ENCODE results near the gene CNNM3. TPM values are rescaled to one million over a fixed set of nuclear protein-coding genes. Genes with fewer than 3 reads are reported as not detected.
A peak's percentile ranks its signal among the peaks of the same experiment; 100 is the strongest.
"Not testable (repeated sequence)": the region's sequence is repeated elsewhere in the genome, so short reads cannot be mapped to it uniquely, and the experiment has no call there.

The CNNM3 gene
- total RNA-seq, 1 donor from 2014 or later: 29.0 TPM

GRCh38 chr2:96801786-96802595, 14.1 kb upstream of the CNNM3 start:
- ATAC-seq (peak; percentile 45 to 64), DNase-seq (peak; percentile 73)
- no peak overlapping the region for H3K4me3 ChIP-seq
- TF ChIP-seq CTCF (IDR thresholded peaks at IDR 0.05): no peak
- no peak overlapping the region for H3K27ac ChIP-seq
- H3K4me1 ChIP-seq: peaks cover 16% of the 10 kb centered on the region
- peaks cover 38% of the 10 kb centered on the region for H3K36me3 ChIP-seq
- intact Hi-C loops (cut with DNase I): no loop called here
- no peaks in the 10 kb centered on the region for H3K27me3 ChIP-seq (ENCODE audit: low read depth)
- H3K9me3 ChIP-seq: no peaks in the 10 kb centered on the region

- Histone ChIP-seq H3K36me3 (peaks cover 31% of the 10 kb centered on the region), H3K4me1 (peaks cover 16% of the 10 kb centered on the region), H3K27me3 (ENCODE audit: low read depth) (no peaks in the 10 kb centered on the region), H3K4me3 (no peak overlapping the region), H3K9me3 (no peaks in the 10 kb centered on the region), H3K27ac (no peak overlapping the region)
- no peak for ATAC-seq
- intact Hi-C loops (cut with DNase I): no loop called here
- DNase-seq: peak; percentile 33
- no peak for TF ChIP-seq CTCF (IDR thresholded peaks at IDR 0.05)
Measured at GRCh38 chr2:96802721-96803120, 13.3 kb upstream of the CNNM3 start.

- ATAC-seq: no peak
- peaks cover 23% of the 10 kb centered on the region for H3K36me3 ChIP-seq
- intact Hi-C loops (cut with DNase I): no loop called here
- no peak for TF ChIP-seq CTCF (IDR thresholded peaks at IDR 0.05)
- peaks cover 16% of the 10 kb centered on the region for H3K4me1 ChIP-seq
- H3K4me3 ChIP-seq: no peak overlapping the region
- DNase-seq: no peak
- no peaks in the 10 kb centered on the region for H3K27me3 ChIP-seq (ENCODE audit: low read depth)
- no peak overlapping the region for H3K27ac ChIP-seq
- H3K9me3 ChIP-seq: no peaks in the 10 kb centered on the region
Measured at GRCh38 chr2:96804986-96805385, 11.1 kb upstream of the CNNM3 start.

- DNase-seq; H3K27ac ChIP-seq; ATAC-seq; intact Hi-C loops (cut with DNase I); H3K4me3 ChIP-seq; H3K27me3 ChIP-seq (ENCODE audit: low read depth); H3K9me3 ChIP-seq: not testable (repeated sequence)
- Histone ChIP-seq H3K36me3 (peaks cover 27% of the 10 kb centered on the region), H3K4me1 (peaks cover 11% of the 10 kb centered on the region)
Measured at GRCh38 chr2:96805946-96806345, 10.1 kb upstream of the CNNM3 start.

GRCh38 chr2:96806468-96807126, 9.5 kb upstream of the CNNM3 start:
- ATAC-seq: no peak
- H3K4me3 ChIP-seq: no peak overlapping the region
- intact Hi-C loops (cut with DNase I): no loop called here
- peak overlapping the region; percentile 8 for H3K27ac ChIP-seq
- H3K27me3 ChIP-seq (ENCODE audit: low read depth): no peaks in the 10 kb centered on the region
- TF ChIP-seq CTCF (IDR thresholded peaks at IDR 0.05): no peak
- H3K4me1 ChIP-seq: peaks cover 8% of the 10 kb centered on the region
- no peak for DNase-seq
- H3K36me3 ChIP-seq: peaks cover 27% of the 10 kb centered on the region
- H3K9me3 ChIP-seq: no peaks in the 10 kb centered on the region

GRCh38 chr2:96807127-96807471, 9.0 kb upstream of the CNNM3 start:
- no peak for DNase-seq
- peak overlapping the region; percentile 8 for H3K27ac ChIP-seq

More at GRCh38 chr2:96807127-96807471, 9.0 kb upstream of the CNNM3 start:
- ATAC-seq: no peak
- H3K4me1 ChIP-seq: peaks cover 8% of the 10 kb centered on the region
- H3K4me3 ChIP-seq: no peak overlapping the region
- H3K36me3 ChIP-seq: peaks cover 26% of the 10 kb centered on the region
- H3K27me3 ChIP-seq (ENCODE audit: low read depth): no peaks in the 10 kb centered on the region
- H3K9me3 ChIP-seq: no peaks in the 10 kb centered on the region
- intact Hi-C loops (cut with DNase I): no loop called here
- TF ChIP-seq CTCF (IDR thresholded peaks at IDR 0.05): no peak

Measured in lower lobe of right lung (tissue), 2 donors.